GM19035 (cell line): ENCODE measurements around the gene MASTL.

Experiments
- ATAC-seq: cut with Tn5 transposase; IDR thresholded peaks from one replicate; pipeline ENCODE4 v1.9.1; 2021; ENCODE audit not compliant: unreplicated experiment

The MASTL gene

GRCh38 chr10:27225011-27225590 lies 69.9 kb downstream of the MASTL start:
- no peak for ATAC-seq

GRCh38 chr10:27225642-27226257 lies 70.6 kb downstream of the MASTL start:
- no peak for ATAC-seq

GRCh38 chr10:27230022-27230421 lies 74.9 kb downstream of the MASTL start:
- ATAC-seq, result no peak

GRCh38 chr10:27235706-27236105 lies 80.6 kb downstream of the MASTL start:
- ATAC-seq, result no peak
